GM18526 (cell line): ENCODE data around the gene EFNA2.

Source experiments
- POLR2A ChIP-seq: IDR thresholded peaks from 3 replicates; pipeline ENCODE4 v1.6.1; 2011; ENCODE audit not compliant: insufficient read length; ENCODE audit errors: extremely low read depth

The EFNA2 gene

GRCh38 chr19:1283207-1283916 is 2.3 kb upstream of the EFNA2 start:
- TF ChIP-seq POLR2A: no peak

DNA sequence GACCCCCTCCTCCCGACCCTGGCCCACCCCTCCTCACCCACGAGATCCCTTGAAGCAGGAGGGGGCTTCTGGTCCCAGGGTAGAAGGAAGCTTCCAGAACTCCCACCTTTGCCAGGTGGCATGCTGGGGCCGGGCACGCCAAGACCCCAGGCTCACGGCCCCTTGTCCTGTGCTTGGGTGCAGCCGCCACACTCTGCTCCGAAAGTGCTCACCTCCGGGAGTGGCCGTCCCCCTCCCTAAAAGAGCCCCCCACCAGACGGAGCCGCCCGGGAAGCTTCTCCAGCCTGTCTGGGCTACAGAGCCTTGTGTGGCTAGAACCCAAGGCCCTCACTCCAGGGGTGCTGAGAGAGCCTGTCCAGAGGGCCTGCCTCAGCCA is 1.8 kb upstream of the EFNA2 start:
- TF ChIP-seq POLR2A: no peak

- no peak for TF ChIP-seq POLR2A
Observed at GRCh38 chr19:1284293-1284978, 1.2 kb upstream of the EFNA2 start.

GRCh38 chr19:1284979-1285736 is 515 bp upstream of the EFNA2 start:
- no peak for TF ChIP-seq POLR2A

DNA sequence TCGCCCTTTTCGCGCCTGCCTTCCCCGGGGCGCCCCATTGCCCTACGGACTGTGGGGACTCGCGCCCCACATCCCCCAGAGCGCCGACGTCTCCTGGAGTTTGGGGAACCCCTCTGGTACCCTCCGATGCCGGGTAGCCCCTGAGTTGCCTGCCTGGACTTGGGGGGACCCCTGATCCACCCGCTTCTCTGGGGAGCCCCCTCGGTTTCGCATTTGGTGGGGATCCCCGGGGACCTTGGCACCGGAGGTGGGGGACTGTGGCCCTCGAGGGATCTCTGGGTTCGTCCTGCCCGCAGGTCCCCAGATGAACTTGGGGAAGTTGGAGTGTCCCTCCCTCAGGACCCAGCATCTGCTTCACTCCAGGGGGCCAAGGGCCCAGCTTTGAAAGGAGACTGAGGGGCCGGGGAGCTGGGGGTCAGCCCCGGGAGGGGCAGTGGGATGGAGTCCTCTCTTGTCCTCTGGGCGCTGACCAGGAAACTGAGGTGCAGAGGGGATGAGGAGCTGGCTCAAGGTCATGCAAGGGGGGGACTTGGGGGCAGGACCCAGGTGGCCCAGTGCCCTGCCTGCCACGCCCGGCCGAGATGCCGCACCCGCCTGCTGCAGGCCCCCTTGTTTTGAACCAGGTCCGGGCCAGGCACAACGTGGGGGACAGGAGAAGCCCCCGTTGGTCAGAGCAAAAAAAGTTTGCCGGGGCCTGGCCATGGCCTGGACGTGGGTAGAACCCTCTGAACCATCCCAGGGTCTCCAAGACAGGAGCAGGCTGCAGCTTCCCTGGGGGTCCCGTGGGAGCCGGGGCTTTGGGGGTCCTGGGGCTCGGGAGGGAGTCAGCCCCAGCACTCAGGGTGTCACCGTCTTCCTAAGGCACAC is 1.0 kb downstream of the EFNA2 start:
- TF ChIP-seq POLR2A: no peak

DNA sequence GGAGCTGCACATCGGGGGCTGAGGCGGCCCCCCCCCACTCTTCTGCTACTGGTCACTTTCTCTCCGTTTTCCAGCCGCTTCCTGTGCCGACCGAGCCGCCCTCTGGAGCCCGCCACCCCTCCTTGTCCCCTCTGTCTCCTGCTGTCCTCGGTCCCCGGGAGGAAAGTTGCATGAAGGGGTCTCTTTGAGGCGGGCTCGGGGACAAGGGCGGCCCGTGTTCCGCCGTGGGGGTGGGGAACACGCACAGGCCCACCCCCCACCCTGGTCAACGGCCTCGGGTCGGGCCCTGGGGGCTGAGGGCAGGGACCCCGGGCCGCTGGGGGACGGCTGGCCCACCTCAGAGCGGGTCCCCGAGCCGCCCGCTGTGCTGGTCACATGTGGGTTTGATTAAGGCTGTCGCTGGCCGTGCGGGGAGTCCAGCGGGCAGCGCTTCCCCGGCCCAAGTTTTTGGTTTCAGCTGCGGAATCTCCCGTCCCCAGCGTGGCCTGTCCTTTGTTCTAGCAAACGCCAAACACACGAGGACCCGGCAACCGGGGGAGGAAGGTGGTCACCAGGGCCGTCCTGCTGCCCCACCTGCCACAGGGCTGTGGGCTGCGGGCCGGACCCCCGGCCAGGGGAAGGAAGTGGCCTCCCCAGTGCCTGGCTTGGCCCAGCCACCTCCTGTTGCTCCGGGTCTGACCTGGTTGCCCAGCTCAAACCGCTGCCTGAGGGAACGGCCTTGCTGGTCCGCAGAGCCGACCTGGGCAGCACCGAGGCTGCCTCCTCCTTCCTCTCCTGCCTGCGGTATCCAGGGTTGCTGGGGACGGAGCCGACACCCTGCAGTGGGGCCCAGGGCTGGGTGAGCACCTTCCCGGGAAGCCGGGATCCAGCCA is 1.9 kb downstream of the EFNA2 start:
- no peak for TF ChIP-seq POLR2A

DNA sequence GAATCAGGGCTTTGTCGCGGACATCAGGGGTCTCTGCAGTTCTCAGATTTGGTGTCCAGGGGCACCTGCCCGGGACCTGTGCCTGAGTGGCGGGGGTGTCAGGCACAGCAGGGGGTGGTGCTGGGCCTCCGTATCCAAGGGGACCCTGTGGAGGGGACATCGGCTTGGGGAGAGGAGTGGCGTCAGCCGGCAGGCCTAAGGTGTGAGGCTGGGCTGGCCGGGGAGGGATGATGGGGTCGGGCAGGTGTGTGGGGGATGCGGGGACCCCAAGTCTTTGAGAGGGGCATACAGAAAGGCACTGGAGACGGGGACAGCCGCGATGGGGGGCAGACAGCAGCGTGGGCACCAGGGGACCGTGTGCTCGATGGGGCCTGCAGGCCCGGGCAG is 2.5 kb downstream of the EFNA2 start:
- no peak for TF ChIP-seq POLR2A

DNA sequence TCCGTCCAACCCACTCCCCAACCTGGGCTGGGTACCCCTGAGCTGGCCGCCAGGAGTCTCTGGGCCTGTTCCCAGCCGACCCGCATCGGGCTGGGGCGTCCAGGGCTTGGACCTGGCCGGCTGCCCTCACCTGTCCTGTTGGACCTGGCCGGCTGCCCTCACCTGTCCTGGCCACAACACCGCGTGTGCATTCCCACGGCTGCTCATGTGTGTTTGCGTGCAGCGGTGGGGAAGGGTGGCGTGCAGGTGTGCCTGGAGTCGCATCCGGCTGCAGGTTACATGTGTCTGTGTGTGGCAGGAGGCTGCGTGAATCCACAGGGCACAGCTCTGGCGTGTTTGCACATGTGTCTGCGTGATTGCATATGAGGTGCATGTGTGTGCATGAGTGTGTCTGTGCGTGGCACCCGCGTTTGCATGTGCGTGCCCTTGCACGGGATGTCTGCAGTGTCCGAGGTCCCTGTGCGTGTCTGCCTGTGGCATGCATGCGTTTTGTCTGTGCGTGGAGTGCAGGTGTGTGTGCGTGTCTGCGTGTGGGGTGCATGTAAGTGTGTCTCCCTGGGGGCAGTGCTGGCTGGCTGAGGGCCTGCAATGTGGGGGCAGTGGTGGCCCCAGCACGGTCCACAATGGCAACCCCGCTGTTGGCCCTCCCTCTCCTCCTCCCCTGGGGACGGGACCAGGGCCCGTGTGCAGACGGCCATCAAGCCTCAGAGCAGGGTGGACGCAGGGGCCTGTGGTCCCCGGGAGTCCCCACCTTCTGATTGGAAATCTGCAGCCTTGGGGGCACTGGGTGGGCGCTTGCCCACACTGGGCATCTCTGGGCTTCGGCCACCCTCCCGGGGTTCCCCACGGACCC is 3.4 kb downstream of the EFNA2 start:
- no peak for TF ChIP-seq POLR2A

- no peak for TF ChIP-seq POLR2A
Observed at GRCh38 chr19:1289686-1290025, 4.0 kb downstream of the EFNA2 start.

DNA sequence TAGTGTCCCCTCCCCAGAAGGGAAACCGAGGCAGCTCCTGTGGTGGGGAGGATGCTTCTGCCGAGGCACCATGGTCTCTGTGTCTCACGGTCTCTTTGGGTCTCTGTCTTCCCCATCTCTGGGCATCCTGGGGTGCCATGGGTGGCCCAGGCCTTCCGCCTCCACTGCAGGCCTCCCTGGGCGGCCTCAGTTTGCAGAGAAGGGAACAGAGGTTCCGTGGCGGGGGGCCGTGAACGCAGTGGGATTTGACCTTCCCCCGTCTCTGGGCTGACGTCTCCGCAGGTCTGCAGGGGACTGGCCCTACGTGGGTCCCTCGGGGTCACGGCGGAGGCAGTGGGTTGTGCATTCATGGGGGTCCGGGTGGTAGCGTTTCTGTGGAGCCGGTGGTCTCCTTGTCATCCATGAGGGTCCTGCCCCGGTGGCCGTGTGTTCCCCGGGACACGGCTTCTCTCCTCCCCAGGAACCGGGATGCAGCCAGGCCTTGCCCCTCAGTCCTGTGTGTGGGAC is 4.6 kb downstream of the EFNA2 start:
- no peak for TF ChIP-seq POLR2A

DNA sequence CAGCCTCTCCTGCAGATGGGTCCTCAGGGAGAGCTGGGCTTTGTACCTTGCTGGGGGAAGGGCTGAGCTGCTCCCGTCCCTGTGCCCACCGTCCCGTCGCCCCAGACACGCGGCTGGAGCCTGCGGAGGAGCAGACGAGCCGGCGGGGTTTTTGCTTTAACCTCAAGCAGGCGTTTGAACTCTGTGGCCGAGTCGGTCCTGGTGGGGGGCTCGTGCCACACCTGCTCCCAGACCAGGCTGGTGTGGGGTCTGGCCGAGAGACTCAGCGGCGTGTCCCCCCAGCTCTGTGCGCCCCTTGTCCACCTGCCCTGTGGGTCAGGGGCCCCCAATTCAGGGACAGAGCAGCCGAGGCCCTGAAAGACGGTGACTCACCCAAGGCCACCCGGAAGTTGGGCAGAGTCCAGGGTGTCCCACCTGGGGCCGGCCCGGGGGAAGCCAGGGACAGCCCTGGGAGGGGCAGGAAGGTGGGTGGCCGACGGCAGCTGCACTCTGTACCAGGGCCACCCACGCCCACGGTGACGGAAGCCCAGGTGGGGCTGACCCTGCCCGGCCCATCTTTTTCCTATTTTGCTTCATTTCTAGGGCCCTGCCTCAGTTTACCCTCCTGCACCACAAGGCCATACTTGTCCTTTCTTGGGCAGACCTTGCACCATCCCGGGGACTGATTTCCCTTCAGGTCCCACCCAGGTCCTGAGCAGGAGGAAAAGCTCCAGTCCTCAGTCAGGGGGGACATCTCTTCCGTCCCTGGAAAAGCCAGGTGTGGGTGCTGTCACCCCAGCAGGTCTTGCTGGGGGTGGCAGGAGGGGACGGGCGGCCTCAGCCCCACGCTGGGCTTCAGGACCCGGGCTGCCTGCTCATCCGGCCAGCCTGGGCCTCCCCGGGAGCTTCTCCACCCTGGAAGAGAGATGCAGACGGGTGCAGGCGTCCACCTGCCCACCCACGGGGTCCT is 5.3 kb downstream of the EFNA2 start:
- TF ChIP-seq POLR2A: no peak

- no peak for TF ChIP-seq POLR2A
Observed at GRCh38 chr19:1291761-1292418, 6.2 kb downstream of the EFNA2 start.
